Measurements from ENCODE around the gene MRC2. TPM values are rescaled to one million over a fixed set of nuclear protein-coding genes. Genes with fewer than 3 reads are reported as not detected.

Gene MRC2
- total RNA-seq, 1 donor from 2014 or later = 45.9 TPM

DNA sequence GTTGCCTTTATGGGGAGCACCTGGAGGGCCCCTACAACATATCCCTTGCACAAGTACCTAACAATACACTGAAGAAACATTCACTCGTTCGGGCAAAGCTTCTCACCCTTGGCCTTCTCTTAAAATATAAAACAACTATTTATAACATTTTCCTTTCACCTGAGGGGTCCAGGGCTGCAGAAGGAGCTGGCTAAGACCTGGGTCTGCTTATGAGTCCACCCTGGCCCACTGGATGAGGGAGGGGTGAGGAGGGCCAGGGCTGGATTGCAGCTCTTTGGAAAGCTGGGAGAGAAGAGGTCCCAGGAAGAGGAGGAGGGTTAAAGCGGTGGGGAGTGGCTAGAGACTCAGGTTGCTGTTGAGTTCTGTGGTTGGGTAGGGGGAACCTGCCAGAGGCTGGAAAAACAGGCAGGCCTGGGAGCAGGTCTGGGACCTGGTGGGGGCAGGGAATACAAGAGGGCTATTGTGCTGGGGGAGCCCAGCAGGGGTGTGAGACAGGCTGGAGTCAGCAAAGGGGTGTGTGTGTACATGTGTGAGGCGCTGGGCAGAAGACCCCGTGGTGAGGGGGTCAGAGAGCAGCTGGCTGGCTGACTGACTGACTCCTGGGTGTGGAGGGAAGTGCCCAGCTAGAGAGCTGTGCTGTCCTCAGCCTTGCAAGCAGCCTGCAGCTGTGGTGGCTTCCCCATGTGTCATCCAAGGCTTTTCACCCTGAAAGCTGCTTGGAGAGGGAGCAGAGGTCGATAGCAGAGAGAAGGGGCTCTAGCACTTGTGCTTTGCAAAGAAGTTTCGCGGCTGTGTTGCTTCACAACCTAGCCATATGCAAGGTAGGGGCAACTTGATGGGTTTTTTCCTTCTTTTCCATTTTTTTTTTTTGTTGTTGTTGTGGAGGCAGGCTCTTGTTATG is 10.2 kb upstream of the MRC2 start:
- Histone ChIP-seq H3K36me3 (ENCODE audit: control insufficient read depth, insufficient read depth, low read length) (peaks cover 1% of the 10 kb centered on the region), H3K27me3 (ENCODE audit: control insufficient read depth, insufficient read depth, low read length) (no peaks in the 10 kb centered on the region), H3K4me3 (ENCODE audit: low read depth, low read length) (no peak overlapping the region)
- no peak for DNase-seq (ENCODE audit: low read depth)
- TF ChIP-seq CTCF (IDR thresholded peaks at IDR 0.05; ENCODE audit: insufficient read depth, low read length, poor library complexity, severe bottlenecking) = no peak

DNA sequence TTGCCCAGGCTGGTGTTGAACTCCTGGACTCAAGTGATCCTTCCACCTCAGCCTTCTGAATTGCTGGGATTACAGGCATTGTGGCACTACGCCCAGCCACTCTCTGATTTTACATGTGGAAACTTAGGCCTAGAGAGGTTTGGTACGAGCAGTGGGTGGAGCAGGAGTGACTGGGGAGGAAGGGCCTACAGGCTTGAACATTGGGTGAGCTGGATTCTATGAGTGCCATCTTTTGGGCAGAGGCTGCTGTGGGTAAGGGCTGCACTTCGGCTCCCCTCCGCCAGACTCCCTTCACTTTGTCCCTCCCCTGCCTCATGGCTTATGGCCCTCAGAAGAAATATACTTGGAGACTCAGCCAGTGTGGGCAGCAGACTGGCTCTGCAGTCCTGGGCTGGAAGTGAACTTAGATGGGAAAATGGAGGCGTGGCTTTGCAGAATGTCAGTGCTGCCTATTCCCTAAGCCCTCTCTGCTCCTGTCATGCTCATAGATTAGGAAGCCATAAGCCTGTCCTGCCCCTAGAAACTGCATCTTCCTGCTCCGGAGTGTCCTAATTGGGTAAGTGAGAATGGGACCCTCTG is 9.5 kb upstream of the MRC2 start:
- no peak for TF ChIP-seq CTCF (IDR thresholded peaks at IDR 0.05; ENCODE audit: insufficient read depth, low read length, poor library complexity, severe bottlenecking)
- no peak for DNase-seq (ENCODE audit: low read depth)
- peaks cover 1% of the 10 kb centered on the region for H3K36me3 ChIP-seq (ENCODE audit: control insufficient read depth, insufficient read depth, low read length)
- H3K4me3 ChIP-seq (ENCODE audit: low read depth, low read length) = no peak overlapping the region
- H3K27me3 ChIP-seq (ENCODE audit: control insufficient read depth, insufficient read depth, low read length) = no peaks in the 10 kb centered on the region

- Histone ChIP-seq H3K36me3 (ENCODE audit: control insufficient read depth, insufficient read depth, low read length) (peaks cover 1% of the 10 kb centered on the region), H3K27me3 (ENCODE audit: control insufficient read depth, insufficient read depth, low read length) (no peaks in the 10 kb centered on the region), H3K4me3 (ENCODE audit: low read depth, low read length) (no peak overlapping the region)
- DNase-seq (ENCODE audit: low read depth) = no peak
- no peak for TF ChIP-seq CTCF (IDR thresholded peaks at IDR 0.05; ENCODE audit: insufficient read depth, low read length, poor library complexity, severe bottlenecking)
Observed at GRCh38 chr17:62618647-62619416, 8.6 kb upstream of the MRC2 start.

DNA sequence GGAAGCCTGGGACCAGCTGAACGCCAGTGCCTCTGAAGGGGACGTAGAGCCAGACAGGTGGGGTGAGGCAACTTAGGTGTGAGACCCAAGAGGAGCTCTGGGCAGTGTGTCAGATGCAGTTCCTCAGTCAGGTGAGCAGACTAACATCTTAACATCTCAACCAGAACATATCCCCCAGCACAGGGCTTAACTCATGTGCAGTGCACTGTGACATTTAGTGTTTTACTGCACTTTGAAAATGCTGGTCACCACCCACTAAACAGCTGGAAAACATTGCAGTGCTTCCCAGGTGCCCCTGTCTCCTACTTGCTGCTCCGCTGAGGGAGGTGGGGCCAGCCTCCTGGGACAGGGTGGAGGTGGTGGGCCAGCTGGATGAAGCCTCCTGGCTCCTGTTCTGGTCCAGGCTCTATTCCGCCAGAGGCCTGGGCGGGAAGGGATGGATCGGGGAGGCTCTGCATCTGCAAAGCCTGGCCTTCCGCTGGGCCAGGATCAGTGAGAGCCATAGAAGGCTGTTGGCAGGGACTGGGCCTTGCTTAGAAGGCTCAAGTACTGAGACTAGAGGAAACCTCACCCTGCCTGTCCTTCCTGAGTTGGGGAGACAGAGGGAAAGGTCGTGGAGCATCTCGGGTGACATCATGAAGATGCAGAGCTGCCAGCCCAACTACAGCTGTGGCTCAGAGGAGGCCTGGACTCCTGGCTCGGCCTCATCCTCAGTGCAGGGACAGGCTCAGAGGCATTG is 7.9 kb upstream of the MRC2 start:
- Histone ChIP-seq H3K36me3 (ENCODE audit: control insufficient read depth, insufficient read depth, low read length) (peaks cover 1% of the 10 kb centered on the region), H3K4me3 (ENCODE audit: low read depth, low read length) (no peak overlapping the region), H3K27me3 (ENCODE audit: control insufficient read depth, insufficient read depth, low read length) (no peaks in the 10 kb centered on the region)
- no peak for DNase-seq (ENCODE audit: low read depth)
- TF ChIP-seq CTCF (IDR thresholded peaks at IDR 0.05; ENCODE audit: insufficient read depth, low read length, poor library complexity, severe bottlenecking) = no peak

DNA sequence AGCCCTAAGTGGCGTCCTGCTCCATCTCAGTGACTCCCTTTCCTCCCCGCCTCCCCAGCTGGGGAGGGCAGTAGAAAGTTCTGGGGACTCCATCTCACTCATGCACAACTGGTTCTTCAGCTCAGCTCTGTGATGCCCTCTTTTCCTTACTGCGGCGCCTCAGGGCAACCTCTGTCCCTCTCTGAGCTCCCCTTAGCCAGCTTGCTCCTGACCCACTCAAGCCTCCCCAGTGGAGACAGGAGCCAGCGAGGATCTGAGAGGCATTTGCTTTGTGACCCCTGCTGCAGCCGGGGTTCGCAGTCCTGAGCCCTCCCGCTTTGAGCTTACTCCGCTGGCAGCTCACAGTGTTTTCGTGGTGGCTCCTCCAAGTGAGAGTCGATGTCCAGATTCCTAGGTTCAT is 6.2 kb upstream of the MRC2 start:
- TF ChIP-seq CTCF (IDR thresholded peaks at IDR 0.05; ENCODE audit: insufficient read depth, low read length, poor library complexity, severe bottlenecking) = no peak
- DNase-seq (ENCODE audit: low read depth) = no peak
- no peaks in the 10 kb centered on the region for H3K36me3 ChIP-seq (ENCODE audit: control insufficient read depth, insufficient read depth, low read length)
- H3K27me3 ChIP-seq (ENCODE audit: control insufficient read depth, insufficient read depth, low read length) = no peaks in the 10 kb centered on the region
- no peak overlapping the region for H3K4me3 ChIP-seq (ENCODE audit: low read depth, low read length)

Measured in kidney epithelial cell (primary cell).